ENCODE data around the gene LRP5.

GRCh38 chr11:68293708-68294107, 18.7 kb upstream of the LRP5 start:
- TF ChIP-seq CTCF (IDR thresholded peaks at IDR 0.05; ENCODE audit: insufficient read depth, low read depth, low read length), result no peak
- no peak for TF ChIP-seq EZH2 (IDR thresholded peaks at IDR 0.05; ENCODE audit: insufficient read depth, low read length)

Measured in astrocyte (in vitro differentiated cells and primary cell).